Upper lobe of left lung (tissue), 4 donors: ENCODE results near the gene S1PR3.

Experiments
- EP300 ChIP-seq, 4 donors: sonication (generic); formaldehyde crosslinking; IDR thresholded peaks; one replicate each; pipeline ENCODE4 v1.5.1; 2017; ENCODE audit warnings: antibody characterized with exemption in 4 of 4, control low read depth in 2 of 4
- POLR2A ChIP-seq, 4 donors: fragments of 450-650 bp; IDR thresholded peaks; one replicate each; pipeline ENCODE4 v1.5.1; 2016 to 2017; ENCODE audit warnings: antibody characterized with exemption in 4 of 4, mild to moderate bottlenecking in 2 of 4
- POLR2AphosphoS5 ChIP-seq, 2 donors: sonication (generic); formaldehyde crosslinking; IDR thresholded peaks; one replicate each; pipeline ENCODE4 v1.5.1; 2017; ENCODE audit warnings: antibody characterized with exemption in 2 of 2
- TF ChIP-seq, protein P1 (sequence below), 6 experiments: fragments of 450-650 bp in 4 of 6; fragments of 200-600 bp in 2 of 6; sonication (generic) in 2 of 6; IDR thresholded peaks; one replicate each; pipeline ENCODE4 v1.5.1; 2016 to 2019; ENCODE audit warnings: antibody characterized with exemption in 6 of 6

DNA sequence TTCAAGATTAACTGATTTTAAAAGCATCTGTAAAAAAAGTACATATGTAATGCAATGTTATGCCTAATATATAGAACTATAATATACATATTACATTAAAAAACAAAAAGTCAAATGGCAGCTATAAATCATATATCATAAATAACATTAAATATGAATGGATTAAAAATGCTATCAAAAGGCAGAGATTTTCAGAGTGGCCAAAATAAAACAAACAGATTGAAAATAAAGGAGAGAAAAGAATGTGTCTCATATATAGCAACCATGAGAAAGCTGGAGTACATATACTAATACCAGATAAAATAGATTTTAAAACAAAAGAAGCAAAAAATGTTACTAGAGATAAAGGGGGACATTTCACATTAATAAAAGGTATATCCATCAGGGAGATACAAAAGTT, 38.5 kb downstream of the S1PR3 start:
- TF ChIP-seq, protein P1, sequence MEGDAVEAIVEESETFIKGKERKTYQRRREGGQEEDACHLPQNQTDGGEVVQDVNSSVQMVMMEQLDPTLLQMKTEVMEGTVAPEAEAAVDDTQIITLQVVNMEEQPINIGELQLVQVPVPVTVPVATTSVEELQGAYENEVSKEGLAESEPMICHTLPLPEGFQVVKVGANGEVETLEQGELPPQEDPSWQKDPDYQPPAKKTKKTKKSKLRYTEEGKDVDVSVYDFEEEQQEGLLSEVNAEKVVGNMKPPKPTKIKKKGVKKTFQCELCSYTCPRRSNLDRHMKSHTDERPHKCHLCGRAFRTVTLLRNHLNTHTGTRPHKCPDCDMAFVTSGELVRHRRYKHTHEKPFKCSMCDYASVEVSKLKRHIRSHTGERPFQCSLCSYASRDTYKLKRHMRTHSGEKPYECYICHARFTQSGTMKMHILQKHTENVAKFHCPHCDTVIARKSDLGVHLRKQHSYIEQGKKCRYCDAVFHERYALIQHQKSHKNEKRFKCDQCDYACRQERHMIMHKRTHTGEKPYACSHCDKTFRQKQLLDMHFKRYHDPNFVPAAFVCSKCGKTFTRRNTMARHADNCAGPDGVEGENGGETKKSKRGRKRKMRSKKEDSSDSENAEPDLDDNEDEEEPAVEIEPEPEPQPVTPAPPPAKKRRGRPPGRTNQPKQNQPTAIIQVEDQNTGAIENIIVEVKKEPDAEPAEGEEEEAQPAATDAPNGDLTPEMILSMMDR (IDR thresholded peaks at IDR 0.05), result no peak
- TF ChIP-seq POLR2A (IDR thresholded peaks at IDR 0.05) (no peak), POLR2AphosphoS5 (IDR thresholded peaks at IDR 0.05) (no peak), EP300 (IDR thresholded peaks at IDR 0.05) (no peak)
